GM12891 (cell line): ENCODE data around the gene OSBPL6.
"Not testable (repeated sequence)": the region's sequence is repeated elsewhere in the genome, so short reads cannot be mapped to it uniquely, and the experiment has no call there.

Source experiments
- DNase-seq: peaks from one replicate; pipeline ENCODE4 v3.0.0; 2011; ENCODE audit warnings: low spot score; ENCODE audit not compliant: insufficient read length
- FAIRE-seq: peaks from 2 replicates; lab custom pipeline; 2011; peaks lifted over from hg19 to GRCh38; lab: Jason Lieb, UNC
- PAX5 ChIP-seq: IDR thresholded peaks from 2 replicates; pipeline ENCODE4 v1.6.1; 2011; ENCODE audit warnings: low read length, moderate library complexity, mild to moderate bottlenecking; ENCODE audit not compliant: insufficient read depth, severe bottlenecking
- POLR2A ChIP-seq: IDR thresholded peaks from 2 replicates; pipeline ENCODE4 v1.6.1; 2011; ENCODE audit warnings: low read depth, low read length, control low read depth
- POLR2AphosphoS5 ChIP-seq: IDR thresholded peaks from 2 replicates; pipeline ENCODE4 v1.6.1; 2011; ENCODE audit warnings: low read depth, low read length, control low read depth
- POU2F2 ChIP-seq: IDR thresholded peaks from 2 replicates; pipeline ENCODE4 v1.6.1; 2011; ENCODE audit warnings: low read depth, mild to moderate bottlenecking, control low read depth, low read length, moderate library complexity
- SPI1 ChIP-seq: IDR thresholded peaks from 2 replicates; pipeline ENCODE4 v1.6.1; 2011; ENCODE audit warnings: low read depth, low read length, control low read depth
- TAF1 ChIP-seq: IDR thresholded peaks from 2 replicates; pipeline ENCODE4 v1.6.1; 2011; ENCODE audit warnings: low read depth, low read length, control low read depth

OSBPL6 gene

GRCh38 chr2:178173657-178174056 lies 20.7 kb upstream of the OSBPL6 start:
- no peak for FAIRE-seq
- no peak for TF ChIP-seq SPI1
- DNase-seq: no peak

- no peak for FAIRE-seq
- no peak for DNase-seq
- TF ChIP-seq PAX5 (no peak), POU2F2 (no peak), POLR2A (no peak), POLR2AphosphoS5 (no peak), SPI1 (peak; percentile 68)
Measured at GRCh38 chr2:178177066-178177679, 17.1 kb upstream of the OSBPL6 start.

- FAIRE-seq, DNase-seq: not testable (repeated sequence)
Measured at GRCh38 chr2:178180648-178181047, 13.7 kb upstream of the OSBPL6 start.

- FAIRE-seq (no peak), DNase-seq (no peak)
- no peak for TF ChIP-seq TAF1
Measured at GRCh38 chr2:178187861-178188260, 6.5 kb upstream of the OSBPL6 start.

GRCh38 chr2:178188466-178188865 lies 5.8 kb upstream of the OSBPL6 start:
- no peak for TF ChIP-seq PAX5
- TF ChIP-seq POU2F2: no peak
- no peak for TF ChIP-seq POLR2A
- no peak for TF ChIP-seq POLR2AphosphoS5
- no peak for TF ChIP-seq SPI1
- TF ChIP-seq TAF1: no peak
- DNase-seq (no peak), FAIRE-seq (no peak)

- no peak for FAIRE-seq
- TF ChIP-seq SPI1: no peak
- no peak for TF ChIP-seq POLR2AphosphoS5
- TF ChIP-seq POLR2A: no peak
- TF ChIP-seq POU2F2: no peak
- no peak for TF ChIP-seq PAX5
- TF ChIP-seq TAF1: no peak
- no peak for DNase-seq
Measured at GRCh38 chr2:178191004-178191508, 3.3 kb upstream of the OSBPL6 start.

- TF ChIP-seq TAF1 (no peak), POU2F2 (no peak), SPI1 (no peak), PAX5 (no peak), POLR2AphosphoS5 (no peak), POLR2A (no peak)
- FAIRE-seq: no peak
- no peak for DNase-seq
Measured at GRCh38 chr2:178191511-178191910, 2.8 kb upstream of the OSBPL6 start.

GRCh38 chr2:178193496-178193822 lies 853 bp upstream of the OSBPL6 start:
- TF ChIP-seq POLR2AphosphoS5 (no peak), PAX5 (no peak), SPI1 (no peak), POU2F2 (no peak), TAF1 (no peak), POLR2A (no peak)
- no peak for FAIRE-seq
- DNase-seq: no peak

- TF ChIP-seq POU2F2 (no peak), POLR2AphosphoS5 (no peak), PAX5 (no peak), SPI1 (no peak), TAF1 (no peak), POLR2A (no peak)
- FAIRE-seq (peak; percentile 77), DNase-seq (peak; percentile 24)
Measured at GRCh38 chr2:178194600-178195389, 483 bp downstream of the OSBPL6 start.

GRCh38 chr2:178195390-178196166 lies 1.3 kb downstream of the OSBPL6 start:
- FAIRE-seq (no peak), DNase-seq (no peak)
- TF ChIP-seq TAF1 (no peak), POLR2AphosphoS5 (no peak), SPI1 (no peak), PAX5 (no peak), POU2F2 (no peak), POLR2A (no peak)
